ENCODE results near the gene EN2.

- no peak for TF ChIP-seq CTCF (IDR thresholded peaks at IDR 0.05)
- TF ChIP-seq POLR2A (IDR thresholded peaks at IDR 0.05) = no peak
These were observed 30.4 kb upstream of the EN2 start for GRCh38 chr7:155427411-155428038.

Data from uterus (tissue), 2 donors.